ENCODE measurements around the gene KIFC1. TPM values are rescaled to one million over a fixed set of nuclear protein-coding genes. Genes with fewer than 3 reads are reported as not detected.

KIFC1 gene
- total and polyA plus RNA-seq, 5 experiments from 2014 or later, result 0.26 to 1.2 (median 0.53) TPM; not detected in 1

GRCh38 chr6:33405386-33405940 is 13.8 kb downstream of the KIFC1 start:
- Mint-ChIP-seq H3K36me3 (no peaks in the 10 kb centered on the region), H3K4me3 (no peak overlapping the region), H3K27ac (peak overlapping the region in 5 of 10 donors; percentile 0 to 78 (median 50)), H3K9me3 (no peaks in the 10 kb centered on the region), H3K4me1 (peaks cover 5 to 16% (median 10%) of the 10 kb centered on the region in 4 donors), H3K27me3 (no peaks in the 10 kb centered on the region)
- DNase-seq (peak in 1 of 10 donors; percentile 18), ATAC-seq (no peak)
- POLR2A ChIA-PET, result interaction anchor here (0.6 to 0.9 kb wide), 3 partner anchors 30 to 244 kb away, joined by 3 to 6 read pairs (median 3); no protein-coding TSS in a partner anchor

- H3K36me3 Mint-ChIP-seq, result no peaks in the 10 kb centered on the region
- peaks cover 5 to 16% (median 10%) of the 10 kb centered on the region in 4 donors for H3K4me1 Mint-ChIP-seq
- peak in 1 of 10 donors; percentile 57 for DNase-seq
- POLR2A ChIA-PET, result interaction anchor here (0.6 kb wide), 1 partner anchor 244 kb away, joined by 6 read pairs; no protein-coding TSS in a partner anchor
- H3K27ac Mint-ChIP-seq, result peak overlapping the region in 1 of 10 donors; percentile 0
- no peaks in the 10 kb centered on the region for H3K9me3 Mint-ChIP-seq
- no peak overlapping the region for H3K4me3 Mint-ChIP-seq
- no peaks in the 10 kb centered on the region for H3K27me3 Mint-ChIP-seq
- ATAC-seq, result no peak
These were observed 14.5 kb downstream of the KIFC1 start for GRCh38 chr6:33406126-33406525.

- no peak for ATAC-seq
- H3K9me3 Mint-ChIP-seq, result no peaks in the 10 kb centered on the region
- H3K36me3 Mint-ChIP-seq, result peaks cover 0 to 4% (median 2%) of the 10 kb centered on the region in 3 donors
- DNase-seq, result peak in 1 of 10 donors; percentile 3
- H3K4me1 Mint-ChIP-seq, result peaks cover 8 to 24% (median 17%) of the 10 kb centered on the region in 4 donors
- POLR2A ChIA-PET, result interaction anchor here (1.1 kb wide), 1 partner anchor 135 kb away, joined by 3 read pairs; the partner anchor contains the start of genes RPS18 and VPS52
- H3K27ac Mint-ChIP-seq, result peak overlapping the region in 1 of 10 donors; percentile 11
- no peak overlapping the region for H3K4me3 Mint-ChIP-seq
- H3K27me3 Mint-ChIP-seq, result no peaks in the 10 kb centered on the region
These were observed 15.6 kb downstream of the KIFC1 start for GRCh38 chr6:33407132-33407718.

GRCh38 chr6:33410050-33410710 is 18.6 kb downstream of the KIFC1 start:
- peaks cover 20 to 53% (median 44%) of the 10 kb centered on the region in 4 donors for H3K4me1 Mint-ChIP-seq
- H3K36me3 Mint-ChIP-seq, result peaks cover 0 to 34% (median 10%) of the 10 kb centered on the region in 3 donors
- POLR2A ChIA-PET, result interaction anchor here (0.6 to 5.2 kb wide), 12 partner anchors 9 to 569 kb away, joined by 3 to 49 read pairs (median 10); partner anchors contain the start of genes B3GALT4, CUTA, RPS18 and SYNGAP1

GRCh38 chr6:33410711-33411631 is 19.3 kb downstream of the KIFC1 start, which contains the start of gene PHF1:
PHF1 (plus strand) TSS chr6:33411014; CDS start chr6:33412264, 1,250 bp downstream.
- Mint-ChIP-seq H3K4me3 (peak within 1 kb of the TSS; percentile 84 to 96 (median 90)), H3K27ac (peak within 1 kb of the TSS; percentile 80 to 99 (median 98)), H3K27me3 (no peaks in the 10 kb centered on the region), H3K9me3 (no peaks in the 10 kb centered on the region), H3K36me3 (peaks cover 0 to 41% (median 10%) of the 10 kb centered on the region in 3 donors), H3K4me1 (peaks cover 26 to 61% (median 50%) of the 10 kb centered on the region in 4 donors)
- POLR2A ChIA-PET, result interaction anchor here (0.6 to 5.2 kb wide), 17 partner anchors 8 to 725 kb away, joined by 3 to 49 read pairs (median 5); partner anchors contain the start of genes B3GALT4, CUTA, RPS18 and SYNGAP1
- peak in 6 of 10 donors; percentile 69 to 91 (median 86) for DNase-seq
- ATAC-seq, result peak; percentile 62 to 66

More at GRCh38 chr6:33410050-33410710, 18.6 kb downstream of the KIFC1 start:
- Mint-ChIP-seq H3K27ac (peak overlapping the region; percentile 63 to 99 (median 98)), H3K4me3 (peak overlapping the region; percentile 74 to 96 (median 90)), H3K9me3 (no peaks in the 10 kb centered on the region), H3K27me3 (no peaks in the 10 kb centered on the region)
- ATAC-seq, result peak; percentile 72 to 83
- DNase-seq, result peak; percentile 94 to 99 (median 96)

- peak overlapping the region; percentile 84 to 96 (median 90) for H3K4me3 Mint-ChIP-seq
- H3K36me3 Mint-ChIP-seq, result peaks cover 0 to 46% (median 10%) of the 10 kb centered on the region in 3 donors
- POLR2A ChIA-PET, result interaction anchor here (0.6 to 5.2 kb wide), 14 partner anchors 11 to 724 kb away, joined by 3 to 49 read pairs (median 6); partner anchors contain the start of genes B3GALT4, RPS18, VPS52 and ZBTB22
- DNase-seq (peak in 1 of 10 donors; percentile 52), ATAC-seq (no peak)
- H3K27me3 Mint-ChIP-seq, result no peaks in the 10 kb centered on the region
- H3K9me3 Mint-ChIP-seq, result no peaks in the 10 kb centered on the region
- H3K4me1 Mint-ChIP-seq, result peaks cover 31 to 68% (median 56%) of the 10 kb centered on the region in 4 donors
- peak overlapping the region; percentile 80 to 98 (median 95) for H3K27ac Mint-ChIP-seq
These were observed 20.0 kb downstream of the KIFC1 start for GRCh38 chr6:33411632-33412005.

GRCh38 chr6:33412140-33413009 is 20.8 kb downstream of the KIFC1 start:
- Mint-ChIP-seq H3K27me3 (no peaks in the 10 kb centered on the region), H3K9me3 (no peaks in the 10 kb centered on the region), H3K27ac (peak overlapping the region; percentile 85 to 98 (median 94)), H3K4me1 (peaks cover 33 to 75% (median 63%) of the 10 kb centered on the region in 4 donors), H3K4me3 (peak overlapping the region; percentile 84 to 96 (median 90)), H3K36me3 (peaks cover 0 to 48% (median 10%) of the 10 kb centered on the region in 3 donors)
- POLR2A ChIA-PET, result interaction anchor here (0.6 to 5.2 kb wide), 10 partner anchors 13 to 441 kb away, joined by 3 to 49 read pairs (median 8); partner anchors contain the start of genes B3GALT4, RPS18, VPS52 and ZBTB22
- ATAC-seq, result no peak
- peak in 1 of 10 donors; percentile 44 for DNase-seq

- Mint-ChIP-seq H3K9me3 (no peaks in the 10 kb centered on the region), H3K36me3 (peaks cover 0 to 48% (median 10%) of the 10 kb centered on the region in 3 donors), H3K4me3 (peak overlapping the region; percentile 44 to 91 (median 88)), H3K27me3 (no peaks in the 10 kb centered on the region), H3K4me1 (peaks cover 37 to 85% (median 70%) of the 10 kb centered on the region in 4 donors), H3K27ac (peak overlapping the region; percentile 82 to 99 (median 92))
- DNase-seq (peak in 1 of 10 donors; percentile 58), ATAC-seq (no peak)
- POLR2A ChIA-PET, result interaction anchor here (0.6 to 5.2 kb wide), 5 partner anchors 12 to 157 kb away, joined by 3 to 49 read pairs (median 4); no protein-coding TSS in a partner anchor
These were observed 21.9 kb downstream of the KIFC1 start for GRCh38 chr6:33413241-33414120.

GRCh38 chr6:33414592-33415271 is 23.1 kb downstream of the KIFC1 start:
- POLR2A ChIA-PET, result interaction anchor here (0.6 to 1.8 kb wide), 3 partner anchors 12 to 156 kb away, joined by 3 to 5 read pairs (median 3); no protein-coding TSS in a partner anchor
- DNase-seq, result peak in 1 of 10 donors; percentile 63
- peaks cover 0 to 48% (median 10%) of the 10 kb centered on the region in 3 donors for H3K36me3 Mint-ChIP-seq
- ATAC-seq, result no peak
- peak overlapping the region in 6 of 10 donors; percentile 15 to 91 (median 44) for H3K4me3 Mint-ChIP-seq
- H3K9me3 Mint-ChIP-seq, result no peaks in the 10 kb centered on the region
- peaks cover 43 to 90% (median 76%) of the 10 kb centered on the region in 4 donors for H3K4me1 Mint-ChIP-seq
- H3K27ac Mint-ChIP-seq, result peak overlapping the region in 9 of 10 donors; percentile 37 to 99 (median 89)
- H3K27me3 Mint-ChIP-seq, result no peaks in the 10 kb centered on the region
